ENCODE measurements around the gene PRAMEF13.
A peak's percentile ranks its signal among the peaks of the same experiment; 100 is the strongest.
"Not testable (repeated sequence)": the region's sequence is repeated elsewhere in the genome, so short reads cannot be mapped to it uniquely, and the experiment has no call there.

PRAMEF13 gene

GRCh38 chr1:13201309-13201708, at the start of gene PRAMEF13:
Gene PRAMEF13 (minus strand): TSS chr1:13201409. CDS start chr1:13199589, 1,820 bp downstream.
- DNase-seq, result not testable (repeated sequence)

GRCh38 chr1:13247122-13247521, 45.9 kb upstream of the PRAMEF13 start:
- not testable (repeated sequence) for DNase-seq

- not testable (repeated sequence) for DNase-seq
Measured at GRCh38 chr1:13246554-13246871, 45.3 kb upstream of the PRAMEF13 start.

- not testable (repeated sequence) for DNase-seq
Measured at GRCh38 chr1:13245841-13246553, 44.8 kb upstream of the PRAMEF13 start.

- DNase-seq, result not testable (repeated sequence)
Measured at GRCh38 chr1:13243536-13244263, 42.5 kb upstream of the PRAMEF13 start.

GRCh38 chr1:13239633-13240032, 38.4 kb upstream of the PRAMEF13 start:
- DNase-seq, result not testable (repeated sequence)

GRCh38 chr1:13237572-13237971, 36.4 kb upstream of the PRAMEF13 start:
- DNase-seq, result not testable (repeated sequence)

GRCh38 chr1:13234057-13234456, 32.8 kb upstream of the PRAMEF13 start:
- not testable (repeated sequence) for DNase-seq

GRCh38 chr1:13232056-13232455, 30.8 kb upstream of the PRAMEF13 start:
- DNase-seq, result not testable (repeated sequence)

GRCh38 chr1:13231061-13231750, 30.0 kb upstream of the PRAMEF13 start:
- not testable (repeated sequence) for DNase-seq

GRCh38 chr1:13230601-13231000, 29.4 kb upstream of the PRAMEF13 start:
- not testable (repeated sequence) for DNase-seq

- not testable (repeated sequence) for DNase-seq
Measured at GRCh38 chr1:13230096-13230495, 28.9 kb upstream of the PRAMEF13 start.

GRCh38 chr1:13228343-13228781, 27.2 kb upstream of the PRAMEF13 start:
- peak; percentile 11 for DNase-seq

GRCh38 chr1:13227271-13228055, 26.3 kb upstream of the PRAMEF13 start:
- DNase-seq, result not testable (repeated sequence)

- not testable (repeated sequence) for DNase-seq
Measured at GRCh38 chr1:13225675-13226204, 24.5 kb upstream of the PRAMEF13 start, which contains the start of gene PRAMEF18. Gene PRAMEF18 (minus strand): TSS chr1:13226154. CDS start chr1:13226106, 48 bp downstream.

- DNase-seq, result no peak
Measured at GRCh38 chr1:13224480-13225060, 23.4 kb upstream of the PRAMEF13 start.

GRCh38 chr1:13222788-13223187, 21.6 kb upstream of the PRAMEF13 start:
- DNase-seq, result not testable (repeated sequence)

GRCh38 chr1:13219203-13219602, 18.0 kb upstream of the PRAMEF13 start:
- not testable (repeated sequence) for DNase-seq

GRCh38 chr1:13216619-13217018, 15.4 kb upstream of the PRAMEF13 start:
- not testable (repeated sequence) for DNase-seq

GRCh38 chr1:13208712-13209111, 7.5 kb upstream of the PRAMEF13 start:
- not testable (repeated sequence) for DNase-seq

GRCh38 chr1:13171548-13171947, 29.7 kb downstream of the PRAMEF13 start, which contains the start of gene PRAMEF9:
Gene PRAMEF9 (plus strand): TSS chr1:13171848. CDS start chr1:13175281, 3,433 bp downstream.
- DNase-seq, result not testable (repeated sequence)

- not testable (repeated sequence) for DNase-seq
Measured at GRCh38 chr1:13165531-13165930, 35.7 kb downstream of the PRAMEF13 start, which contains the start of gene HNRNPCL4. Gene HNRNPCL4 (minus strand): TSS chr1:13165631. CDS start chr1:13165467, 164 bp downstream.

Measured in MV-4-11 (cell line).